Stimulated activated CD8-positive, alpha-beta memory T cell treated with anti-CD3 and anti-CD28 coated beads, Interleukin-15, amount 100 ng/mL, for 48 hours (primary cell): Measurements from ENCODE around the gene RTN4RL2.

ENCODE experiments used
- DNase-seq, 2 donors: peaks; one replicate each; pipeline ENCODE4 v3.0.0-alpha.2; 2020; ENCODE audit warnings: low read depth in 2 of 2

Gene RTN4RL2

DNA sequence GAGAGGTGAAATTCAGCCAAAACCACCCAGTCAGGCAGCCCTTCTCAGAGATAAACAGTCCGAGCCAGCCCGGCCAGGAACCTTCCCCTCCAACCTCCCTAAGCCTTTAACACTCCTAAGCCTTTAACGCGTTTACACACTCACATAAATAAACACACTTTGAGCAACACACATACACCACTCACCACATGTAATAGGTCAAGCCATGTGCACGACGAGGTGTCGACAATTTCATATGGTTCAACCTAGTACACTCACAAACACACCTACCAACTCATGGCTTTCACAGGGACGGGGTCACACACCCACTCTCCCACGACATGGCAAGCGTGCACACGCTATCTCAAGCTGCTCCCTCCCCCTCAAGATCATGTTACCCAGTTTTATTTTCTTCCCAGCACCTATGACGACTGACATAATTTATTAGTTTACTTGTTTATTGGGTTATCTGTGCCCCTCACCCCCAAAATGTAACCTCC lies 39.7 kb downstream of the RTN4RL2 start:
- DNase-seq = no peak

DNA sequence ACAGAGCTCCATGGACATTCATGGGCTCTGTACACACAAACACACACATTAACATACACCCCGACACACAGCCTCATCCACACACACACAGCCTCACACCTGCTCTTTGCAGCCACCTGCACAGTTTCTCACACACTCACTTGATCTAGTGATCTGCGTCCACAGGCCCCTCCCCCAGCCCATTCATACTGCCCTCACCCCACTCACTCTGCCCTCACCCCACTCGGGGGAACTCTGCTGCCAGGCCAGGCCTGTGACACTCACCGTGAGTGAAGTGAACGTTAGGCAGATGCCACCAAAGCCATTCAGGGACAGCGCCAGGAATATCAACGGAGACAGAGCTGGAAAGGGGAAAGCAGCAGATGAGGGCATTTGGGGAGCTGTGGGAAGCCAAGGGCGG lies 40.2 kb downstream of the RTN4RL2 start:
- DNase-seq = no peak

GRCh38 chr11:57500926-57501325 lies 40.6 kb downstream of the RTN4RL2 start:
- no peak for DNase-seq

DNA sequence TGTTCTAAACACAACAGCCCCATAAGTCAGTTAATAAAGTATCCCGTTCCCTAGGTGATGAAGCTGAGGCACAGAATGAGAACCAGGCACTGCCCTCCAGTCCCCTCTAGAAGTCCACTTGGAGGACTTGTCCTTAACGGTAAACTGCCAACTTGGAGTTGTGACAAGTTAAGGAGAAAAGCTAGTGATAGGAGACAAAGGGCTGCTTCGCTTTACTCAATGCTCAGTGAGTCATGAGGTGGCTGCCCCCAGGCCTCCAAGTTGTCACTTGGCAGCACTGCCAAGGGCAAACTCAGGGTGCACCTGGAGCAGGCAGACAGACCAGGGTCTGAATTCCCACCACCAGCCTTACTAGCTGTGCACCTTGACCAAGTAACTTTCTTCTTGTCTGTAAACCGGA lies 41.6 kb downstream of the RTN4RL2 start:
- no peak for DNase-seq

GRCh38 chr11:57502376-57502775 lies 42.0 kb downstream of the RTN4RL2 start:
- no peak for DNase-seq

DNA sequence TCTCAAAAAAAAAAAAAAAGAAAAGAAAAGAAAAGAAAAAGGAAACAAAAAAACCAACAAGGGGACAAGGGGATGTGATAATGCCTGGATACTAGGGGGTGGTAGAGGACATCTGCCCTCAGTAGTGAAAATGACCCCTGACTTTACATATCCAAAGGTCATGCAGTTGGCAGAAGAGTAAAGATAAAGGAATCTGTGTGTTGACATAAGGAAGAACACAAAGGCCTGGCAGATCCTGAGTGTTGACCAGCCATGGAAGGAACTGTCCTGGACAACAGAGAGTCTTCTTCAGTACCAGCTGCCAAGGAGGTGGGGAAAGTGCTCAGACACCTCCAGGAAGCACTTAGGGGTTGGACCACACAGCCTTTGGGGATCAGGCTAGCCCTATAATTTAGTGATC lies 42.5 kb downstream of the RTN4RL2 start:
- DNase-seq = no peak

- no peak for DNase-seq
Measured at GRCh38 chr11:57504511-57504910, 44.2 kb downstream of the RTN4RL2 start.

GRCh38 chr11:57506522-57506921 lies 46.2 kb downstream of the RTN4RL2 start:
- no peak for DNase-seq

DNA sequence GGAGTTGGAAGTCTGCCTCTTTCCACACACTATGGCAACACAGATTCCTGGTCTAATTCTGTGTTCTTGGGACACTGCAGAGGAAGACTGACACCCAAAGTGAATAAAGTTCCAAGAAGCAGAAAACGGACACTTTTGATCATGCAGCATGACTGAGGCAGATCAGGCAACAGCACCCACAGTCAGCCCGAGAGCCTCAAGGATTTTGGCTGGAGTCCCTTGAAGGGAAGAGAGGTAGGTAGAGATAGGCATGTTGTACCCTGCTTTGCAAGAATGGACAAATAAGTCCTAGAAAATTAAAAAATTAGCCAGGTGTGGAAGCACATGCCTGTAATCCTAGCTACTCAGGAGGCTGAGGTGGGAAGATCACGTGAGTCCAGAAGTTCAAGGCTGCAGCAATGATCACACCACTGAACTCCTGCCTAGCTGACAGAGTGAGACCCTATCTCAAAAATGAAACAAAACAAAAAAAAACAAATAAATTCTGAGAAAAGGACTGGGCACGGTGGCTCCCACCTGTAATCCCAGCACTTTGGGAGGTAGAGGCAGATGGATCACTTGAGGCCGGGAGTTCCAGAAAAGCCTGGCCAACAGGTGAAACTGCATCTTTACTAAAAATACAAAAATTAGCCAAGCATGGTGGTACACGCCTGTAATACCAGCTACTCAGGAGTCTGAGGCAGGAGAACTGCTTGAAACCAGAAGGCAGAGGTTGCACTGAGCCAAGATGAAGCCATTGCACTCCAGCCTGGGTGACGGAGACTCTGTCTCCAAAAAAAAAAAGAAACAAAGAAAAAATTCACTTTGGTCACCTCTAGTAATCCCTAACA lies 48.2 kb downstream of the RTN4RL2 start:
- DNase-seq = no peak

DNA sequence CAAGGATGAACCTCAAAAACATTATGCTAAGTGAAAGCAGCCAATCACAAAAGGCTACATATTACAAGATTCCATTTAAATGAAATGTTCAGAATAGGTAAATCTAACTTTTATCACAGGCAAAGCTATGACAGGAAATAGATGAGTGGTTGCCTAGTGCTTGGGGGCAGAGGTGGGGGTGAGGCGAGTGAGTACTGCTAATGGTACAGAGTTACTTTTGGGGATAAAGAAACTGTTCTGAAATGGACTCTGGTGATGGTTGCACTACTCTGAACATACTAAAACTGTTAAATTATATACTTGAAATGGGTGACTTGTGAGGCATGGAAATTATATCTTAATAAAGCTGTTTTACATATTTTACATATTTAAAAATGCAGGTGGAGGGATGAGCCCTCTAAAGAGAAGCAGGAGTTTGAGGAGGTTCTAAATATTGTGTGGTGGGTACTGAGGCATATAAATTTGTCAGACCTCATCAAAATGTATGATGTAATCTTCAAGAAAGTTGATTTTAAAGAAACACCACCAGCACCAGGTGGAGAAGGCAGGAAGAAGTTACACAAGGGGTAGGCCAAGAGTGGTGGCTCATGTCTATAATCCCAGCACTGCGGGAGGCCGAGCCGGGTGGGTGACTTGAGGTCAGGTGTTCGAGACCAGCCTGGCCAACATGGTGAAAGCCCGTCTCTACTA lies 51.6 kb downstream of the RTN4RL2 start:
- DNase-seq = no peak

DNA sequence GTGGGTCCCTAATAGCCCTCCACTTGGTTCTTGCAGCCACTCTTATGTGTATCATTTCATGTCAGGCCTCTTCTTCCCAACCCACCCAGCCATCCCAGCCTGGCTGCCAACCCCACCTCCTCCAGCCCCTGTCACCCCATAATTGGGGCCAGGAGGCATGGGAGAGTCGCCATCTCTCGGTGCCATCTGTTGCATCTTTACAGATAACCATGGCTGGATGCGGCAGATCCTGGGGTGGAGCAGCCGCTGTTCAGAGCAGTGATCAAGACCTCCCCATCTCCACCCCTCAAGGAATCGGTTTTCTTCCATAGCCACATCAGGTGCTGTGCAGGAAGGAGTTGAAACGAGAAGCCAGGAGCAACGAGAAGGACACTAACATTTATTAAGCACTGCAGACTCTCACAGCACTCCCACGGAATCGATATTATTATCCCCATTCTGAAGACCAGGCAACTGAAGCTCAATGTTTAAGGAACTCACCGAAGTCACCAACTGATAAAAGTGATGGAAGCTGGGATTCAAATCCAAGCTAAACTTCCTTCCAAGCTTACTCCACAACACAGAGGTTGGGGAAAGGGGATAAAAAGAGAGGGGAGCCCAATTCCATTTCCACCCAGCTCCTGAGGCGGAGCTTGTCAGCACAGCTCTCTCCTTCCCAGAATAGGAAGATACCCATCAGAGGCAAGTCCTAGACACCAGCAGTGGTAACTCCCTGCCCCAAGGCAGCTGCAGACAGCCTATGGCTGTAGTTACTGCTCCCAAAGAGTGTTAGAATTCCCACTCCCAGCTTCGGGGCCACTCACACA lies 52.5 kb downstream of the RTN4RL2 start:
- no peak for DNase-seq

DNA sequence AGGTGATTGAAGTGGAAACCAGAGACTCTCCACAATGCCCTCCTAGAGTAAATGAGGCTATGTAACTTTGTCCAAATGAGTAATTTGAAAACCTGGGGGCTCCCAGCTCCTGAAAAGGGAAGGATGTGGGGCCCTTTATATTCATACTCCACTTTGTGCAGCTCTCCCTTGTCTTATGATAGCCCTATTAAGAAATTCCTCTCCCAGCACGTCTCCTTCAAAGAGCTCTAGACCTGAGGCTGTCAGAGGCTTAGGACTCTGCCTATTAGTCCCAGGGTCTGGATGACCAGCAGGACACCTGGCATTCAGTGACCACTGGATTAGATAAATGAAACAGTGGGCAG lies 53.1 kb downstream of the RTN4RL2 start:
- DNase-seq = no peak

DNA sequence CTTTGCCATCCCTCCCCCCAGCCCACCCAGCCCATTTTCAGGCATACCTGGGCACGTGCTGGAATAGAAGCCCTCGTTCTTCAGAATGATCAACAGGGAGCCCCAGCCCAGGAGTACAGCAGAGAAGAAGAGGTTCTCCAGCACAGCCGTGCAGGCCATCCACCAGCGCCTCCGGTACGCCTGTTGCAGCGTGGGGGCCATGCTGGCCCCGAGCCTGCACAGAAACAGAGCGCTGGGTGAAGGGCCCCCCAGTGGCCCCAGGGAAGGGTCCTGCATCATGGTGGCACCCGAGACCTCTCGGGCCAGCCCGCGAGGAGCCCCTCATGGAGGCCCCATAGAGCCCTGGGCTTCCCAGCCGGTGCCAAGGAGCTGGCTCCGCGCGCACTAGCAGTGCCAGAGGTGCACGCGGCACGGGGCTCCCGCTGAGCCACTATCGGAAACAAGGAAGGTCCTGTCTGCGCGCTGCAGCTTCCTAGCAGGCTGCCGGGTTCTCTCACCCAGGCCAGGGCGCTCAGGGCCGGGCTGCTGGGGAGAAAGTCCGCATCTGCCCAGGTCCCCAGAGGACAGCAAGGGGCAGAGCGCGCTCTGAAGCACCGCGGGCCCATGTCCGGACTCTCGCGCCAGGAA lies 53.7 kb downstream of the RTN4RL2 start:
- peak in 1 of 2 donors; percentile 21 for DNase-seq

DNA sequence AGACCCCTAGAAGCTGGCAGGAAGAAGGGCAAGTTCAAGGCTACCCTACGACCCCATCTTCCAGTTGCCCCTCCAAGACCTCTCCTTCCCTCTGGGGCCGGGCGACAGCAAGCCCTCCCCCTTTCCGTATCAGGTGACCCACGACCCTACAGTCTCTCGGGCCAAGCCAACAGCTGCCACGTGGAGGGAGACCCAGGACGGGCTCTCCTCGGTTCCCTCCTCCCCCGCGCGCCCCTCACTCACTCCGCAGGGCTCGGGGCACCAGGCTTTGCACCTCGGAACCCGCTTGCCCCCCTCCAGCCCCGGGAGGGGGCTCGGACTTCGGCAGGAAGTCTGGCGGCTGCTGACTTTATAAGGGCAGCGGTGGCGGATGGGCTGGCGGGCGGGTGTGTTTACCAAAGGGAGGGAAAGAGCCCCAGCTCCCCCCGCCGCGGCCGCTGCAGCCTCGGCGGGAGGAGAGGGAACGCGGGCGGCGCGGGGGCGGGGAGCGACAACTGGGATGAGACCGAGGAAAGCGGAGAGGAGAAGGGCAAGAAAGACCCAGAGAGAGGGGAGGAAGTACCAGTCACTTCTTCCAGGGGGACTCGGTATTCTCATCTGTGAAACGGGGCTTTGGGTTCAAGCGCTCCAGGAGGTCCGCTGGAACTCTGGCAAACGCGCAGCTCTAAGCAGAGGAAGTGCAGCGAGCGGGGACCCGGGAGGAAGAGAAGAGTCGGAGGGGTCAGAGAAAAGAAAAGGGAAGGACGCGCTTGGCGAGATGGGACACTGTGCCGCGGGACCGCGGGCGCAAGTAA lies 54.4 kb downstream of the RTN4RL2 start:
- peak; percentile 15 to 38 for DNase-seq

DNA sequence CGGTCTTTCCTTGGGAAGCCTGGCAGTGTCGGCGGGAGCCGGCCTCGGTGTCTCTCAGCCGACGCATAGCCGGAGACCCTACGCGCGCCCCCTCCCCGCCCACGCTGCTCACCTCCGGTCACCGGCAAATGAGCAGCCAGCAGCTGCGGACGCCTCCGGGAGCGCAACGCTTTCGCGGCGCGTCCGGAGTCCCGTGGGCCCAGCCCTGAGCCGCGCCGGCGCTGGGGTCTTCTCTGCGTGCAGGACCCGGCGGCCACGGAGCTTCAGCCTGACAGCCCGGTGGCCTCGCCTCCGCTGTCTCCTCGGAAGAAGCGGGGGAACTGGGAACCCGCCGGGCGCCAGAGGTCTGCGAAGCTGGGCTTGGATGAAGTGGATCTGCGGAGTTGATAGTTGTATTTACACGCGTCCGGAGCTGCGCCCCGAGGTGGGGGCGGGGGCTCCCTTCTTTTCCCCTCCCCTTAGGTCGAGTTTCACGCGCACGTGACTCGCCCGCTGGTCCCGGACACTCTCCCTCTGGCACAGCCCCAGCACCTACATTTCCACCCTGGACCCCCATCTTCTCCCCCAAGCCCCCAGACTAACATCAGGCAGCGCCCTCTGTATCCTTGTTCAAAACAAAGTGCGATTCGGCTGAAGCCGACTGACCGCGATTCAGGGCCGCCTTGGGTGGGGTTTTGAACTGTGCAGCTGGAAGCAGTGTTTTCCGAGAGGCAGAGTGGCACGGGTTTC lies 55.2 kb downstream of the RTN4RL2 start, which contains the start of gene SLC43A1:
Gene SLC43A1, minus strand, starts transcription at position 371 of the 729 bp plus-strand sequence. CDS start 1,591 bp downstream, outside the sequence.
- DNase-seq = peak; percentile 10 to 28

DNA sequence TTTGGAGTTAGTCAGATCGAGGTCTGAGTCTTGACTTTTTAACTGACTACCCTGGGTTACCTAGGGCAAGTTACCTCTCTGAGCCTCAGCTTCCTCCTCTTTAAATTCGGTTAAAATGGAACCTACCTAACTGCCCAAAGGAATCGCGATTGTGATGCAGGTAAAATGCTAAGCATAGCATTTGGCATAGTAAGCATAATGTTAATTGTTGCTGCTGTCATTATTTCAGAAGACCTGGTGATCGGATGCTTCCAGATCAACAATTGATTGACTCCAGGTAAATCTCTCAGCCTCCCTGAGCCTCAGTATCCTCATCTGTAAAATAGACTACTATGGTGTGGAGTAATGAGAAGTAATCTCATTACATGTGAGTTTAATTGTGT lies 55.7 kb downstream of the RTN4RL2 start:
- no peak for DNase-seq

- no peak for DNase-seq
Measured at GRCh38 chr11:57521116-57521515, 60.8 kb downstream of the RTN4RL2 start.

DNA sequence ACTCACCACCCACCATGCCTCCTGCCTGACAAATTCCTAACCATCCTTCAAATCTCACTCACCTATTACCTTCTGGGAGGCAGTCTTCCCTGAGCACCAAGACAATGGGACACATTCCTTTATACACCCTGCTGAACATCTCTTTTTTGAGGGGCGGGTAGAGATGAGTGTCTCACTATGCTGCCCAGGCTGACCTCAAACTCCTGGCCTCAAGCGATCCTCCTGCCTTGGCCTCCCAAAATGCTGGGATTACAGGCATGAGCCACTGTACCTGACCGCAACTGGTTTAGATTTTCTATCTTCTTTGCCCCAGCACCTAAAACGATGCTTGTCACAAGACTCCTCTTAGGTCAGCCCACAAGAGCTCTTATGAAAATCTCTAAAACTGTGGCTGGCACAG lies 63.1 kb downstream of the RTN4RL2 start:
- no peak for DNase-seq
